ENCODE results near the gene INTS14. TPM values are rescaled to one million over a fixed set of nuclear protein-coding genes. Genes with fewer than 3 reads are reported as not detected.

Gene INTS14
- total and polyA plus RNA-seq, 2 of the 8 experiments (the other 6 are each of a cell fraction or from before 2014, with no cell fraction given): 33.1 to 33.7 TPM

GRCh38 chr15:65631503-65631902 lies 20.6 kb upstream of the INTS14 start:
- no peak overlapping the region for H2AK5ac ChIP-seq (ENCODE audit: low read depth, low read length)
- no peak overlapping the region for H2AFZ ChIP-seq (ENCODE audit: low read length)
- H4K91ac ChIP-seq (replicated peaks; ENCODE audit: insufficient read length, low read length): no peak overlapping the region
- H4K8ac ChIP-seq (ENCODE audit: extremely low read depth, insufficient read depth, low read length): no peak overlapping the region
- H3K4me1 ChIP-seq (replicated peaks in 1 of 4; ENCODE audit: control insufficient read depth in 3 of 4, insufficient read depth in 4 of 4, low read length in 3 of 4): peaks cover 0 to 4% (median under 1%) of the 10 kb centered on the region in 4 experiments; a peak in 1 of 7 replicates
- H3K23ac ChIP-seq (ENCODE audit: insufficient read length): no peak overlapping the region
- H3K18ac ChIP-seq (ENCODE audit: extremely low read depth, low read length): no peak overlapping the region
- CTCF ChIA-PET (ENCODE audit: partially characterized antibody): interaction anchor here (0.8 to 2.4 kb wide), 5 partner anchors 11 to 206 kb away, joined by 3 to 5 read pairs (median 3); partner anchors contain the start of gene INTS14
- no peaks in the 10 kb centered on the region for H3K36me3 ChIP-seq (ENCODE audit: control insufficient read depth in 2 of 4, insufficient read depth in 4 of 4, low read length in 3 of 4)
- H2BK15ac ChIP-seq (ENCODE audit: low read length): no peak overlapping the region
- H3K4me3 ChIP-seq (ENCODE audit: extremely low read depth in 1 of 4, insufficient read depth in 2 of 4, low read depth in 3 of 4, low read length in 4 of 4): no peak overlapping the region
- H3K79me2 ChIP-seq (ENCODE audit: control insufficient read depth in 1 of 2, insufficient read depth in 2 of 2, low read length in 2 of 2): no peaks in the 10 kb centered on the region
- H3K79me1 ChIP-seq (ENCODE audit: low read depth, low read length): no peaks in the 10 kb centered on the region
- no peak overlapping the region for H3K9ac ChIP-seq (replicated peaks in 1 of 4; ENCODE audit: extremely low read depth in 1 of 4, low read depth in 3 of 4, low read length in 3 of 4)
- H3K27me3 ChIP-seq (replicated peaks in 1 of 4; ENCODE audit: control insufficient read depth in 3 of 4, extremely low read depth in 1 of 4, insufficient read depth in 3 of 4, low read length in 3 of 4): no peaks in the 10 kb centered on the region
- H2BK12ac ChIP-seq (ENCODE audit: low read depth, low read length): no peak overlapping the region
- TF ChIP-seq YY1 (IDR thresholded peaks at IDR 0.05; ENCODE audit: low read depth, low read length): no peak
- no peak overlapping the region for H4K5ac ChIP-seq (ENCODE audit: insufficient read length, low read depth, low read length)
- H4K20me1 ChIP-seq (replicated peaks in 1 of 2; ENCODE audit: control insufficient read depth in 1 of 2, insufficient read depth in 2 of 2, low read length in 2 of 2): no peaks in the 10 kb centered on the region
- no peak overlapping the region for H3K27ac ChIP-seq (ENCODE audit: low read depth, low read length)
- DNase-seq (ENCODE audit: low read depth in 1 of 2, low spot score in 2 of 2) (no peak), FAIRE-seq (no peak)
- no peak overlapping the region for H2BK120ac ChIP-seq (replicated peaks; ENCODE audit: low read depth, low read length)
- no peaks in the 10 kb centered on the region for H3K9me3 ChIP-seq (ENCODE audit: insufficient read depth in 2 of 2, low read depth in 1 of 2, low read length in 1 of 2)
- POLR2A ChIA-PET (ENCODE audit: partially characterized antibody): interaction anchor here (0.6 kb wide), 1 partner anchor 632 kb away, joined by 3 read pairs; no protein-coding TSS in a partner anchor
- no peak overlapping the region for H3K4ac ChIP-seq (replicated peaks; ENCODE audit: insufficient read length, low read depth, low read length)
- H3K23me2 ChIP-seq (ENCODE audit: low read depth, low read length): no peaks in the 10 kb centered on the region
- H3K4me2 ChIP-seq (ENCODE audit: insufficient read depth in 1 of 2, low read depth in 2 of 2, low read length in 2 of 2): no peak overlapping the region
- no peak overlapping the region for H3K14ac ChIP-seq (ENCODE audit: insufficient read length)
- no peak overlapping the region for H2BK5ac ChIP-seq (ENCODE audit: low read depth, low read length)
- WGBS, 2 experiments (ENCODE audit: extremely low coverage in 1 of 2, insufficient coverage in 1 of 2, insufficient read length in 1 of 2, insufficient replicate concordance in 2 of 2, low coverage in 1 of 2, low lambda C conversion rate in 2 of 2, missing lambda C conversion rate in 1 of 2): 85% methylated on average over 6 of the region's 6 CpGs; no CpG with 5 or more reads in 1 of the 2 experiments
- H2BK20ac ChIP-seq (ENCODE audit: low read length): no peak overlapping the region
- no peak overlapping the region for H3K56ac ChIP-seq (replicated peaks; ENCODE audit: insufficient read length, low read depth, low read length)
